DMS153 (cell line): Measurements from ENCODE around the gene CAMK2N1.

ENCODE experiments used
- DNase-seq: peaks from one replicate; lab custom pipeline; 2025; lab: John Stamatoyannopoulos, UW

The CAMK2N1 gene

GRCh38 chr1:20478057-20478635, 7.9 kb downstream of the CAMK2N1 start:
- no peak for DNase-seq

GRCh38 chr1:20477348-20478056, 8.5 kb downstream of the CAMK2N1 start:
- DNase-seq = no peak

GRCh38 chr1:20476265-20477038, 9.6 kb downstream of the CAMK2N1 start:
- DNase-seq = peak; percentile 46

GRCh38 chr1:20474996-20475395, 11.0 kb downstream of the CAMK2N1 start:
- DNase-seq = no peak

- DNase-seq = no peak
Observed at GRCh38 chr1:20474333-20474975, 11.6 kb downstream of the CAMK2N1 start.

GRCh38 chr1:20473894-20474293, 12.1 kb downstream of the CAMK2N1 start:
- no peak for DNase-seq

GRCh38 chr1:20472860-20473711, 12.9 kb downstream of the CAMK2N1 start:
- DNase-seq = no peak

GRCh38 chr1:20472121-20472520, 13.9 kb downstream of the CAMK2N1 start:
- DNase-seq = no peak

GRCh38 chr1:20470194-20470593, 15.8 kb downstream of the CAMK2N1 start:
- DNase-seq = peak; percentile 84

GRCh38 chr1:20469406-20470076, 16.5 kb downstream of the CAMK2N1 start:
- DNase-seq = no peak

GRCh38 chr1:20466273-20466672, 19.7 kb downstream of the CAMK2N1 start:
- no peak for DNase-seq

GRCh38 chr1:20465187-20465586, 20.8 kb downstream of the CAMK2N1 start:
- DNase-seq = no peak

- DNase-seq = no peak
Observed at GRCh38 chr1:20463502-20463901, 22.5 kb downstream of the CAMK2N1 start.

- no peak for DNase-seq
Observed at GRCh38 chr1:20462397-20462796, 23.6 kb downstream of the CAMK2N1 start.

GRCh38 chr1:20458717-20459116, 27.3 kb downstream of the CAMK2N1 start:
- DNase-seq = no peak

GRCh38 chr1:20454004-20454403, 32.0 kb downstream of the CAMK2N1 start:
- no peak for DNase-seq

GRCh38 chr1:20449735-20450311, 36.2 kb downstream of the CAMK2N1 start:
- peak; percentile 26 for DNase-seq

GRCh38 chr1:20448671-20449071, 37.3 kb downstream of the CAMK2N1 start:
- DNase-seq = no peak

- DNase-seq = no peak
Observed at GRCh38 chr1:20447794-20448193, 38.2 kb downstream of the CAMK2N1 start.

GRCh38 chr1:20446796-20447195, 39.2 kb downstream of the CAMK2N1 start:
- no peak for DNase-seq

GRCh38 chr1:20445956-20446355, 40.1 kb downstream of the CAMK2N1 start:
- DNase-seq = no peak
